SU-DHL-6 (cell line): Measurements from ENCODE around the gene IPO4.
A peak's percentile ranks its signal among the peaks of the same experiment; 100 is the strongest.

Source experiments
- H2AFZ ChIP-seq: fragments of 200-600 bp; sonication (generic); 2 replicates; pipeline ENCODE4 v1.6.1; 2014; ENCODE audit warnings: low read depth, mild to moderate bottlenecking, moderate library complexity, mixed read lengths, antibody characterized with exemption, low read length; ENCODE audit not compliant: severe bottlenecking
- H3F3A ChIP-seq: fragments of 200-600 bp; shearing (Covaris generic); 2 replicates; pipeline ENCODE4 v1.6.0; 2016; ENCODE audit warnings: antibody characterized with exemption, mild to moderate bottlenecking; ENCODE audit not compliant: insufficient read depth
- H3K27ac ChIP-seq: fragments of 200-600 bp; sonication (generic); 2 replicates; pipeline ENCODE4 v1.5.1; 2016; ENCODE audit warnings: low read depth, mild to moderate bottlenecking, low read length, moderate library complexity, mixed read lengths
- H3K27me3 ChIP-seq: fragments of 200-600 bp; sonication (generic), shearing (Covaris generic); 2 replicates; pipeline ENCODE4 v1.6.0; 2014; ENCODE audit warnings: mild to moderate bottlenecking, low read length
- H3K36me3 ChIP-seq: fragments of 200-600 bp; sonication (generic); 2 replicates; pipeline ENCODE4 v1.6.1; 2014; ENCODE audit warnings: mild to moderate bottlenecking, low read length, mixed read lengths
- H3K4me2 ChIP-seq: fragments of 300-600, 200-600 bp; shearing (Covaris generic), sonication (generic); 2 replicates; pipeline ENCODE4 v1.6.0; 2014; ENCODE audit warnings: low read length, low read depth, mild to moderate bottlenecking; ENCODE audit not compliant: poor library complexity, severe bottlenecking
- H3K4me3 ChIP-seq: fragments of 200-600 bp; sonication (generic); 2 replicates; pipeline ENCODE4 v1.5.1; 2014; ENCODE audit warnings: antibody characterized with exemption, low read length, mild to moderate bottlenecking, mixed read lengths; ENCODE audit not compliant: insufficient read depth, poor library complexity, severe bottlenecking
- H3K79me2 ChIP-seq: fragments of 200-600 bp; sonication (generic); 2 replicates; pipeline ENCODE4 v1.6.1; 2014; ENCODE audit warnings: mild to moderate bottlenecking, low read length, moderate library complexity; ENCODE audit not compliant: insufficient read depth
- H3K9ac ChIP-seq: fragments of 200-600 bp; sonication (generic); 2 replicates; pipeline ENCODE4 v1.7.0; 2014; ENCODE audit warnings: mild to moderate bottlenecking, low read length
- H3K9me2 ChIP-seq: fragments of 200-600 bp; sonication (generic); replicated peaks from 2 replicates; pipeline ENCODE4 v1.6.1; 2014; ENCODE audit warnings: low read length; ENCODE audit not compliant: insufficient read depth
- H3K9me3 ChIP-seq: fragments of 200-600 bp; sonication (generic); 2 replicates; pipeline ENCODE4 v1.6.1; 2014; ENCODE audit warnings: low read length, mixed read lengths; ENCODE audit not compliant: insufficient read depth
- H4K20me1 ChIP-seq: fragments of 200-600 bp; sonication (generic); 2 replicates; pipeline ENCODE4 v1.6.1; 2014; ENCODE audit warnings: low read depth, mild to moderate bottlenecking, antibody characterized with exemption, low read length, moderate library complexity, mixed read lengths
- EZH2phosphoT487 ChIP-seq: fragments of 200-600 bp; sonication (generic), shearing (Covaris generic); conservative IDR thresholded peaks from 2 replicates; pipeline ENCODE4 v1.6.1; 2018; ENCODE audit warnings: mild to moderate bottlenecking, antibody characterized with exemption, low read length, moderate library complexity, mixed read lengths
- TF ChIP-seq, protein P1 (sequence below): fragments of 200-600 bp; sonication (generic); IDR thresholded peaks from one replicate; pipeline ENCODE4 v1.5.1; 2017; ENCODE audit warnings: antibody characterized with exemption, mild to moderate bottlenecking, low read length, moderate library complexity; ENCODE audit not compliant: insufficient read depth, poor library complexity, severe bottlenecking

IPO4 gene

DNA sequence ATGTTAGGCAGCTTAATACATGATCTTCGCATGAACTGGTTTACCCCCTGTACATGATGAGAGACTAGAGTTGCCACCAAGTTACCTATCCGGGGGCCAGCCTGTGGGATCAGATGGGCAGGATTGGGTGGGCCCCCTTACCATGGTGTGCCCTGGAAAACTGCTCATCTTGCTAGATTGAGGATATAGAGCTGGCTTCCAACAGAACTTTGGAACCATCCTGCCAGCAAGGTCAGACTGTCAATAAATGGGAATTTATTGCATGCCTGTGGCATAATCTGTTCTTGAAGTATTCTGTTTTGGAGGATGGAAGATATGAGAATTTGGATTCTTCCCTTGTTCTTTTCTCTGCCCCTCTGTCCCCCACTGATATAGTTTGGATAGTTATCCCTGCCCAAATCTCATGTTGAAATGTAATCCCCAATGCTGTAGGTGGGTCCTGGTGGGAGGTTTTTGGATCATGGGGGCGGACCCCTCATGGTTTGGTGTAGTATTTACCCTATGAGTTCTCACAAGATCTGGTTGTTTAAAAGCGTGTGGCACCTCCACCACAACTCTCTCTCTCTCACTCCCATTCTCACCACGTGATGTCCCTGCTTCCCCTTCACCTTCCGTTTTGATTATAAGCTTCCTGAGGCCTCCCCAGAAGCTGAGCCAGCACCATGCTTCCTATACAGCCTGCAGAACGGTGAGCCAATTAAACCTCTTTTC, 10.4 kb upstream of the IPO4 start:
- no peaks in the 10 kb centered on the region for H3K9me2 ChIP-seq
- H3K36me3 ChIP-seq, result peaks cover 3% of the 10 kb centered on the region; the same call in 1 of the 2 replicates
- no peak overlapping the region for H2AFZ ChIP-seq
- H3K9ac ChIP-seq, result no peak overlapping the region
- no peaks in the 10 kb centered on the region for H3K9me3 ChIP-seq
- H3K4me3 ChIP-seq, result no peak overlapping the region
- H3K27me3 ChIP-seq, result no peaks in the 10 kb centered on the region
- TF ChIP-seq, protein P1, sequence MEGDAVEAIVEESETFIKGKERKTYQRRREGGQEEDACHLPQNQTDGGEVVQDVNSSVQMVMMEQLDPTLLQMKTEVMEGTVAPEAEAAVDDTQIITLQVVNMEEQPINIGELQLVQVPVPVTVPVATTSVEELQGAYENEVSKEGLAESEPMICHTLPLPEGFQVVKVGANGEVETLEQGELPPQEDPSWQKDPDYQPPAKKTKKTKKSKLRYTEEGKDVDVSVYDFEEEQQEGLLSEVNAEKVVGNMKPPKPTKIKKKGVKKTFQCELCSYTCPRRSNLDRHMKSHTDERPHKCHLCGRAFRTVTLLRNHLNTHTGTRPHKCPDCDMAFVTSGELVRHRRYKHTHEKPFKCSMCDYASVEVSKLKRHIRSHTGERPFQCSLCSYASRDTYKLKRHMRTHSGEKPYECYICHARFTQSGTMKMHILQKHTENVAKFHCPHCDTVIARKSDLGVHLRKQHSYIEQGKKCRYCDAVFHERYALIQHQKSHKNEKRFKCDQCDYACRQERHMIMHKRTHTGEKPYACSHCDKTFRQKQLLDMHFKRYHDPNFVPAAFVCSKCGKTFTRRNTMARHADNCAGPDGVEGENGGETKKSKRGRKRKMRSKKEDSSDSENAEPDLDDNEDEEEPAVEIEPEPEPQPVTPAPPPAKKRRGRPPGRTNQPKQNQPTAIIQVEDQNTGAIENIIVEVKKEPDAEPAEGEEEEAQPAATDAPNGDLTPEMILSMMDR, result no peak
- TF ChIP-seq EZH2phosphoT487, result no peak
- H4K20me1 ChIP-seq, result no peaks in the 10 kb centered on the region
- peak overlapping the region; percentile 6 for H3K4me2 ChIP-seq
- H3K27ac ChIP-seq, result no peak overlapping the region
- H3F3A ChIP-seq, result peaks cover 24% of the 10 kb centered on the region
- peaks cover 17% of the 10 kb centered on the region; the same call in 1 of the 2 replicates for H3K79me2 ChIP-seq

DNA sequence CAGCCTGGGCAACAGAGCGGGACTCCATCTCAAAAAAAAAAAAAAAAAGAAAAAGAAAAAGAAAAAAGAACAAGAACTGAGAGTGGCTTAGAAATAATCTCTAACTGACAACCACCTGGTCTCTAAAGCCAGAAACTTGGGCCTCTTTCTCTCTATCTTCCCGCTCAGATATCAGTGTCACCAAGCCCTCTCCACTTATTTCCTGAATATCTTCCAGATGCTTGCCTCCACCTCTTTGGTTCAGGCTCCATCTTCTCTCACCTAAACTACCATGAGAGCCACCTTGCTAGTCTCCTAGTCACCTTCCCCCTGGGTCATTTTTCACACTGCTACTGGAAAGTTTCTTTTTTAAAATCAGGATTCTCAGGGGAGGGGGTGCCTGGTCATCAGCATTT, 8.4 kb upstream of the IPO4 start:
- Histone ChIP-seq H4K20me1 (no peaks in the 10 kb centered on the region), H3F3A (peaks cover 24% of the 10 kb centered on the region), H3K27ac (peak overlapping the region; percentile 83), H3K9me2 (no peaks in the 10 kb centered on the region), H3K4me3 (peak overlapping the region; percentile 41), H3K36me3 (peaks cover 3% of the 10 kb centered on the region; the same call in 1 of the 2 replicates), H3K4me2 (peak overlapping the region; percentile 74), H3K27me3 (no peaks in the 10 kb centered on the region), H3K79me2 (peaks cover 18% of the 10 kb centered on the region; the same call in 1 of the 2 replicates), H3K9me3 (no peaks in the 10 kb centered on the region), H3K9ac (peak overlapping the region; percentile 63), H2AFZ (no peak overlapping the region)
- TF ChIP-seq, protein P1, result no peak
- TF ChIP-seq EZH2phosphoT487, result no peak

DNA sequence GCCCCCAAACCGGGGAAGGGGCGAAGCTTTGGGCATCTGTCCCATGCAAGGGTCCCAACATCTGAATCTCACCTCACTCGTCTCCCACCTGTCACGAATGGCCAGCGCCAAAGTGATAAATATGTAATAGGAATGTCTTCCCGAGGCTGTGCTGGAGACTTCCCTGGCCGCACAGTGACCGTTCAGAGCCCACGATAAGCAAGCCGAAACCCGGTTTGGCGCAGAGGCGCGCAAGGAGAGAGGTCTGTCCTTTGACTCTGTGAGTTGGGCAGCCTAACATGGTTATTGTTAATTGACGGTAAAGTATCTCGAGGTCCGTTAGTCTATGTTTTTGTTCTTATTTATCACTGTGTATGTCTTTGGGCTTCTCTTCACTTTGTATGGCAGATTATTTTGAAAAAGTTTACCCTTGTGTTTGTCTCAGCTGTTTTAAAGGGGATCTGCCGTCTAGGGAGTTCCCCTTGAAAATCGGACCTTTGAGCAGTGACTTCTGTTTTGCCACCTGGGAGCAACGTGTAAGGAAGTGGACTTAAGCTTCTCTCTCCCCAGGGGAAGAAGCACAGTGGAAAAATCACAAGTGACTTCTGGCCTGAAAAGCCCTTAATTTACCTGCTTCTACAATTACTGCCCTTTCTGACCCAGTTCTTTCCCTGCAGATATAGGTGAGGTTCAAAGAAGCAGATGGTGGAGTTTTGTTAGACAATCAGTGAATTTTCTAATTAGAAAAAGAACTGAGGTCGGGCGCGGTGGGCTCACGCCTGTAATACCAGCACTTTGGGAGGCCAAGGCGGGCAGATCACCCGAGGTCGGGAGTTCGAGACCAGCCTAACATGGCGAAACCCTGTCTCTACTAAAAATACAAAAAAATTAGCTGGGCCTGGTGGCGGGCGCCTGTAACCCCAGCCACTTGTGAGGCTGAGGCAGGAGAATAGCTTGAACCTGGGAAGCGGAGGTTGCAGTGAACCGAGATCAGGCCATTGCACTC, 7.7 kb upstream of the IPO4 start:
- peaks cover 24% of the 10 kb centered on the region for H3F3A ChIP-seq
- H3K27me3 ChIP-seq, result no peaks in the 10 kb centered on the region
- H3K27ac ChIP-seq, result peak overlapping the region; percentile 83
- H3K9ac ChIP-seq, result peak overlapping the region; percentile 63
- H4K20me1 ChIP-seq, result no peaks in the 10 kb centered on the region
- H3K4me2 ChIP-seq, result peak overlapping the region; percentile 74
- TF ChIP-seq, protein P1, result no peak
- no peak for TF ChIP-seq EZH2phosphoT487
- peak overlapping the region; percentile 72 for H2AFZ ChIP-seq
- peaks cover 2% of the 10 kb centered on the region; the same call in 1 of the 2 replicates for H3K36me3 ChIP-seq
- no peaks in the 10 kb centered on the region for H3K9me3 ChIP-seq
- H3K79me2 ChIP-seq, result peaks cover 18% of the 10 kb centered on the region; the same call in 1 of the 2 replicates
- H3K4me3 ChIP-seq, result peak overlapping the region; percentile 66
- no peaks in the 10 kb centered on the region for H3K9me2 ChIP-seq
